Esophagus muscularis mucosa (tissue), 3 donors: ENCODE data around the gene ABCA2.

ENCODE experiments used
- EP300 ChIP-seq: sonication (generic); formaldehyde crosslinking; IDR thresholded peaks from one replicate; pipeline ENCODE4 v1.6.1; 2017; ENCODE audit warnings: antibody characterized with exemption
- TF ChIP-seq, protein P1 (sequence below), 3 experiments: fragments of 200-600 bp in 2 of 3; fragments of 450-650 bp in 1 of 3; sonication (generic) in 2 of 3; IDR thresholded peaks; one replicate each; pipeline ENCODE4 v1.5.1; 2017 to 2019; ENCODE audit warnings: antibody characterized with exemption in 3 of 3, mild to moderate bottlenecking in 2 of 3, moderate library complexity in 1 of 3

DNA sequence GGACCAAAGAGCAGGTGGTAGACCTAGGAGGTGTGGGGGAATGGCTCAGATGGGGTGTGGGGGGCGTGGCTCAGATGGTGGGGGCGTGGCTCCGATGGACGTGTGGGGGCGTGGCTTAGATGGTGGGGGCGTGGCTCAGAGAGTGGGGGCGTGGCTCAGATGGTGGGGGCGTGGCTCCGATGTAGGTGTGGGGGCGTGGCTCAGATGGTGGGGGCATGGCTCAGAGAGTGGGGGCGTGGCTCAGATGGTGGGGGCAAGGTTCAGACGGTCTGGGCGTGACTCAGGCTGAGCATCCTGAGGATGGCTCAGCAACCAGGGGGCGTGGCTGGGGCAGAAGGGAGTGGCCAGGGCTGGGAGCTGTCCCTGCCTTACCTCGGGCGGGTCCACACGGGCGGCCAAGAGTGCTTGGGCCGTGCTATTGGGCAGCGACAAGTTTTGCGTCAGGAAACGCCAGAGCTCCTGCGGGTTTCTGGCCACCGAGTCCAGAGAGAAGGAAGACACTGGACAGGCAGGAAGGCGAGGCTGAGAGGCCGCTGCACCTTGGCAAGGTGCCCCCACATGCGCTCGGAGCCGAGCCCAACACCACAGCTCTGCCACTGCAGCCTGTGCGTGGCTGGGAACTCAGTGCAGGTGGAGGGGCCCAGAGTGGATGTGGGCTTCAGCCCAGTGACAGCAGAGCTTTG lies 5.9 kb downstream of the ABCA2 start:
- TF ChIP-seq, protein P1, sequence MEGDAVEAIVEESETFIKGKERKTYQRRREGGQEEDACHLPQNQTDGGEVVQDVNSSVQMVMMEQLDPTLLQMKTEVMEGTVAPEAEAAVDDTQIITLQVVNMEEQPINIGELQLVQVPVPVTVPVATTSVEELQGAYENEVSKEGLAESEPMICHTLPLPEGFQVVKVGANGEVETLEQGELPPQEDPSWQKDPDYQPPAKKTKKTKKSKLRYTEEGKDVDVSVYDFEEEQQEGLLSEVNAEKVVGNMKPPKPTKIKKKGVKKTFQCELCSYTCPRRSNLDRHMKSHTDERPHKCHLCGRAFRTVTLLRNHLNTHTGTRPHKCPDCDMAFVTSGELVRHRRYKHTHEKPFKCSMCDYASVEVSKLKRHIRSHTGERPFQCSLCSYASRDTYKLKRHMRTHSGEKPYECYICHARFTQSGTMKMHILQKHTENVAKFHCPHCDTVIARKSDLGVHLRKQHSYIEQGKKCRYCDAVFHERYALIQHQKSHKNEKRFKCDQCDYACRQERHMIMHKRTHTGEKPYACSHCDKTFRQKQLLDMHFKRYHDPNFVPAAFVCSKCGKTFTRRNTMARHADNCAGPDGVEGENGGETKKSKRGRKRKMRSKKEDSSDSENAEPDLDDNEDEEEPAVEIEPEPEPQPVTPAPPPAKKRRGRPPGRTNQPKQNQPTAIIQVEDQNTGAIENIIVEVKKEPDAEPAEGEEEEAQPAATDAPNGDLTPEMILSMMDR (IDR thresholded peaks at IDR 0.05): no peak
- TF ChIP-seq EP300: no peak
